SK-N-SH treated with all-trans-retinoic acid at 6 μM for 48 hours (cell line): ENCODE measurements around the gene A1CF.

Experiments used
- ATAC-seq: fragments of 200-7000 bp; cut with Tn5 transposase; 3 replicates; pipeline ENCODE4 v1.9.1; 2020; ENCODE audit warnings: mild to moderate bottlenecking, moderate library complexity
- ARNTL ChIP-seq: fragments of 450-650 bp; formaldehyde crosslinking; IDR thresholded peaks from 2 replicates; pipeline ENCODE4 v1.5.0; 2020; ENCODE audit warnings: low read depth, mild to moderate bottlenecking, moderate library complexity, borderline replicate concordance
- BACH2 ChIP-seq: fragments of 250-450 bp; sonication (Bioruptor Pico); IDR thresholded peaks from 2 replicates; pipeline ENCODE4 v1.9.0; 2021; ENCODE audit warnings: mild to moderate bottlenecking, borderline replicate concordance
- CREB5 ChIP-seq: fragments of 250-450 bp; sonication (Bioruptor Pico); IDR thresholded peaks from 2 replicates; pipeline ENCODE4 v1.5.1; 2020; ENCODE audit warnings: low read depth, mild to moderate bottlenecking, moderate library complexity
- CSDC2 ChIP-seq: fragments of 250-450 bp; sonication (Bioruptor Pico); IDR thresholded peaks from 2 replicates; pipeline ENCODE4 v1.5.0; 2020; ENCODE audit warnings: mild to moderate bottlenecking, moderate library complexity
- CSRNP3 ChIP-seq: fragments of 250-450 bp; sonication (Bioruptor Pico); IDR thresholded peaks from 2 replicates; pipeline ENCODE4 v1.5.1; 2021; ENCODE audit warnings: mild to moderate bottlenecking, moderate library complexity
- ESRRG ChIP-seq: fragments of 250-450 bp; sonication (Bioruptor Pico); IDR thresholded peaks from 2 replicates; pipeline ENCODE4 v1.6.1; 2021; ENCODE audit warnings: mild to moderate bottlenecking
- GLIS3 ChIP-seq: fragments of 250-450 bp; sonication (Bioruptor Pico); IDR thresholded peaks from 2 replicates; pipeline ENCODE4 v1.5.0; 2020; ENCODE audit warnings: mild to moderate bottlenecking, moderate library complexity
- ISL1 ChIP-seq: fragments of 250-450 bp; sonication (Bioruptor Pico); IDR thresholded peaks from 2 replicates; pipeline ENCODE4 v2.1.2; 2022; ENCODE audit warnings: mild to moderate bottlenecking, moderate library complexity
- OSR1 ChIP-seq: fragments of 250-450 bp; sonication (Bioruptor Pico); IDR thresholded peaks from 2 replicates; pipeline ENCODE4 v1.8.0; 2022; ENCODE audit warnings: moderate library complexity, mild to moderate bottlenecking, inconsistent platforms
- PATZ1 ChIP-seq: fragments of 250-450 bp; sonication (Bioruptor Pico); IDR thresholded peaks from 2 replicates; pipeline ENCODE4 v1.8.0; 2020; ENCODE audit warnings: mild to moderate bottlenecking, moderate library complexity, borderline replicate concordance
- POU6F1 ChIP-seq: fragments of 250-450 bp; sonication (Bioruptor Pico); IDR thresholded peaks from 2 replicates; pipeline ENCODE4 v1.8.0; 2021; ENCODE audit warnings: low read depth, mild to moderate bottlenecking, moderate library complexity, borderline replicate concordance
- PPARA ChIP-seq: fragments of 250-450 bp; sonication (Bioruptor Pico); IDR thresholded peaks from 2 replicates; pipeline ENCODE4 v1.5.0; 2020; ENCODE audit warnings: mild to moderate bottlenecking, borderline replicate concordance
- RARB ChIP-seq: fragments of 250-450 bp; sonication (Bioruptor Pico); IDR thresholded peaks from 2 replicates; pipeline ENCODE4 v1.8.0; 2021; ENCODE audit warnings: mild to moderate bottlenecking, moderate library complexity
- SNAI2 ChIP-seq: fragments of 250-450 bp; sonication (Bioruptor Pico); IDR thresholded peaks from 2 replicates; pipeline ENCODE4 v1.5.0; 2020; ENCODE audit warnings: mild to moderate bottlenecking, moderate library complexity
- TCF4 ChIP-seq: fragments of 250-450 bp; sonication (Bioruptor Pico); IDR thresholded peaks from 2 replicates; pipeline ENCODE4 v1.8.0; 2021; ENCODE audit warnings: mild to moderate bottlenecking, moderate library complexity, borderline replicate concordance
- TOX ChIP-seq: fragments of 250-450 bp; sonication (Bioruptor Pico); IDR thresholded peaks from 2 replicates; pipeline ENCODE4 v1.8.0; 2021; ENCODE audit warnings: mild to moderate bottlenecking, moderate library complexity, borderline replicate concordance
- TSHZ2 ChIP-seq: fragments of 250-450 bp; sonication (Bioruptor Pico); IDR thresholded peaks from 2 replicates; pipeline ENCODE4 v1.5.0; 2020; ENCODE audit warnings: mild to moderate bottlenecking, moderate library complexity
- ZC3H10 ChIP-seq: fragments of 250-450 bp; sonication (Bioruptor Pico); IDR thresholded peaks from 2 replicates; pipeline ENCODE4 v1.5.1; 2021; ENCODE audit warnings: mild to moderate bottlenecking, moderate library complexity
- ZFP3 ChIP-seq: fragments of 250-450 bp; sonication (Bioruptor Pico); IDR thresholded peaks from 2 replicates; pipeline ENCODE4 v1.5.0; 2020; ENCODE audit warnings: mild to moderate bottlenecking, moderate library complexity
- ZFP30 ChIP-seq: fragments of 450-650 bp; formaldehyde crosslinking; IDR thresholded peaks from 2 replicates; pipeline ENCODE4 v1.5.0; 2022; ENCODE audit warnings: mild to moderate bottlenecking, moderate library complexity
- ZNF565 ChIP-seq: fragments of 450-650 bp; formaldehyde crosslinking; conservative IDR thresholded peaks from 2 replicates; pipeline ENCODE4 v1.5.0; 2020; ENCODE audit warnings: low read depth, mild to moderate bottlenecking, moderate library complexity
- ZNF70 ChIP-seq: fragments of 450-650 bp; formaldehyde crosslinking; IDR thresholded peaks from 2 replicates; pipeline ENCODE4 v1.5.0; 2020; ENCODE audit warnings: mild to moderate bottlenecking, moderate library complexity

A1CF gene

GRCh38 chr10:50807851-50808776 lies 77.3 kb downstream of the A1CF start:
- TF ChIP-seq ZFP30 (CRISPR knock-in tag) (no peak), BACH2 (CRISPR knock-in tag) (no peak), ZFP3 (no peak), TOX (CRISPR knock-in tag) (no peak), CREB5 (CRISPR knock-in tag) (no peak), GLIS3 (CRISPR knock-in tag) (no peak), ZC3H10 (CRISPR knock-in tag) (no peak), CSDC2 (CRISPR knock-in tag) (no peak), PATZ1 (CRISPR knock-in tag) (no peak), TSHZ2 (CRISPR knock-in tag) (no peak), ZNF70 (CRISPR knock-in tag) (no peak), ESRRG (CRISPR knock-in tag) (no peak), CSRNP3 (CRISPR knock-in tag) (no peak), POU6F1 (CRISPR knock-in tag) (no peak), RARB (CRISPR knock-in tag) (no peak), TCF4 (no peak), SNAI2 (CRISPR knock-in tag) (no peak), ARNTL (CRISPR knock-in tag) (no peak), OSR1 (CRISPR knock-in tag) (no peak), PPARA (CRISPR knock-in tag) (no peak)
- ATAC-seq, result peak; percentile 51; the same call in 2 of the 3 replicates

GRCh38 chr10:50805981-50806622 lies 79.3 kb downstream of the A1CF start:
- TF ChIP-seq BACH2 (CRISPR knock-in tag), result no peak
- no peak for TF ChIP-seq ZNF565 (CRISPR knock-in tag)
- no peak for TF ChIP-seq ZC3H10 (CRISPR knock-in tag)
- TF ChIP-seq ESRRG (CRISPR knock-in tag), result no peak
- no peak for TF ChIP-seq TCF4
- TF ChIP-seq ZFP30 (CRISPR knock-in tag), result no peak
- no peak for TF ChIP-seq TOX (CRISPR knock-in tag)
- no peak for TF ChIP-seq RARB (CRISPR knock-in tag)
- no peak for TF ChIP-seq ISL1 (CRISPR knock-in tag)
- TF ChIP-seq ZFP3, result no peak
- ATAC-seq, result no peak
